ENCODE measurements around the gene SLC14A1.

DNA sequence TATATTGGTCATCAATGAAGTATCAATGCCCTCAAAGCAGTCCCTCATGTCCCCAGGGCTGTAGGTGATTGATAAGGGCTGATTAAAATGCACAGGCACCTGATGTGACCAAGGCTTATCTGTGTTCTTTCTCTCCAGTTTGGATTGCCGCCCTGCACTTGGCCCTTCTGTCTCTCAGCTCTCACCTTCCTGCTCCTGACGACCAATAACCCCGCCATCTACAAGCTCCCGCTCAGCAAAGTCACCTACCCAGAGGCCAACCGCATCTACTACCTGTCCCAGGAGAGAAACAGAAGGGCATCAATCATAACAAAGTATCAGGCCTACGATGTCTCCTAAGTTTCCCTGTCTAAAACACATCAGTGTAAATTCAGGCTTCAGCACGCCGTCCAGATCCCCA lies 41.8 kb upstream of the SLC14A1 start:
- TF ChIP-seq CTCF (IDR thresholded peaks at IDR 0.05; ENCODE audit: low read length): no peak
- TF ChIP-seq EZH2phosphoT487 (IDR thresholded peaks at IDR 0.05; ENCODE audit: low read length): no peak
